Endometrium (tissue), 2 donors: Measurements from ENCODE around the gene MYBPC1.
"Not testable (repeated sequence)": the region's sequence is repeated elsewhere in the genome, so short reads cannot be mapped to it uniquely, and the experiment has no call there.

Experiments used
- FAIRE-seq: peaks from 2 replicates; lab custom pipeline; 2012; peaks lifted over from hg19 to GRCh38; lab: Jason Lieb, UNC
- donor health status: control.
- donor health status: control.

The MYBPC1 gene

GRCh38 chr12:101696251-101697196 lies 101.8 kb downstream of the MYBPC1 start:
- FAIRE-seq, result no peak

GRCh38 chr12:101697197-101697929 lies 102.6 kb downstream of the MYBPC1 start, which contains the start of gene CHPT1:
TSS of gene CHPT1 (plus strand) at chr12:101697640. CDS start at chr12:101697862, 222 bp downstream.
- no peak for FAIRE-seq

- FAIRE-seq, result no peak
These were observed 103.4 kb downstream of the MYBPC1 start for GRCh38 chr12:101697930-101698799.

- FAIRE-seq, result no peak
These were observed 104.1 kb downstream of the MYBPC1 start for GRCh38 chr12:101698800-101699347.

- no peak for FAIRE-seq
These were observed 105.6 kb downstream of the MYBPC1 start for GRCh38 chr12:101700299-101700820.

- FAIRE-seq, result no peak
These were observed 108.7 kb downstream of the MYBPC1 start for GRCh38 chr12:101703487-101703886.

GRCh38 chr12:101706403-101706802 lies 111.6 kb downstream of the MYBPC1 start:
- no peak for FAIRE-seq

- no peak for FAIRE-seq
These were observed 112.5 kb downstream of the MYBPC1 start for GRCh38 chr12:101707131-101707782.

GRCh38 chr12:101710288-101710687 lies 115.5 kb downstream of the MYBPC1 start:
- FAIRE-seq, result no peak

- FAIRE-seq, result no peak
These were observed 118.4 kb downstream of the MYBPC1 start for GRCh38 chr12:101713059-101713682.

- no peak for FAIRE-seq
These were observed 119.2 kb downstream of the MYBPC1 start for GRCh38 chr12:101713930-101714329.

GRCh38 chr12:101714877-101715444 lies 120.2 kb downstream of the MYBPC1 start:
- no peak for FAIRE-seq

GRCh38 chr12:101719566-101719965 lies 124.8 kb downstream of the MYBPC1 start:
- no peak for FAIRE-seq

GRCh38 chr12:101720118-101720517 lies 125.3 kb downstream of the MYBPC1 start:
- FAIRE-seq, result no peak

GRCh38 chr12:101722392-101722791 lies 127.6 kb downstream of the MYBPC1 start:
- no peak for FAIRE-seq

- no peak for FAIRE-seq
These were observed 132.3 kb downstream of the MYBPC1 start for GRCh38 chr12:101727098-101727497.

- no peak for FAIRE-seq
These were observed 135.1 kb downstream of the MYBPC1 start for GRCh38 chr12:101729842-101730241.

GRCh38 chr12:101732318-101732717 lies 137.5 kb downstream of the MYBPC1 start:
- FAIRE-seq, result no peak

- no peak for FAIRE-seq
These were observed 138.4 kb downstream of the MYBPC1 start for GRCh38 chr12:101733166-101733565.

- FAIRE-seq, result not testable (repeated sequence)
These were observed 139.7 kb downstream of the MYBPC1 start for GRCh38 chr12:101734482-101734881.
